ENCODE data around the gene CCDC9. TPM values are rescaled to one million over a fixed set of nuclear protein-coding genes. Genes with fewer than 3 reads are reported as not detected.

Gene CCDC9
- total and polyA plus RNA-seq, 2 of the 13 experiments (the other 11 are each of a cell fraction or from before 2014, with no cell fraction given) = 2.9 to 6.3 TPM

DNA sequence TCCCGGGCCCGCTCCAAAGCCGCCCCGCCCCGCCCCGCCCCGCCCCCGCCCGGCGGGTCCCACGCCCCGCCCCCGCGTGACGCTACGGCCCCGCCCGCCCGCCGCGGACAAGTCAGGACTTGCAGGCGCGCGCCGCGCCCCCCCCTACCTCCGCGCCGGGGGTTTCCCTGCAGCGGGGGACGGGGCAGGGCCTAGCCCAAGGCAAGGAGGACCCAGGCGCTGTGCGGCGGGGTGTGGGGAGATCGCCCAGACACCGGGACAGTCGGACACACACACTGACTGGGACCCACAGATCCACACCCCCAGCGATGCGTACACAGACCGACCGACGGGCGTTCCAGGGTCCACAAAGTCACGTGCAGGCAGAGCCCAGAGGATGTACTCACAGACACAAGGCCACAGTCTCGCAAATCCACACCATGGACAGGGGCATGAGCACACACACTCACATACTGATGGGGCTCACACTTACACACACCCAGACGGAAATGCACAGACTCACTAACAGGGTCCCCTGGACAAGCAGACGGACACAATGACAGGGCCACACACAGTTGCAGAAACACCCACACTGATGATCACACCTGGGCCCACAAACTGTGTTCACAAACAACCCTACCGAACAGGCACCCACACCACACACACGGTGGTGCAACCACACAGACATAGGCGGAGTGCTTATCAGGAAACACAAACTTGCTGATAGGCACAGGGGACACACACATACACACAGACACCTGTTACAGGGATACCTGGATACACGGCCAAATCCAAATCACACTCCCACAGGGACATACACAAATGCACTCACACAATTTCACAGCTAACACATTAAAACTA, 24.9 kb upstream of the CCDC9 start (continued):
- TF ChIP-seq, protein P1, sequence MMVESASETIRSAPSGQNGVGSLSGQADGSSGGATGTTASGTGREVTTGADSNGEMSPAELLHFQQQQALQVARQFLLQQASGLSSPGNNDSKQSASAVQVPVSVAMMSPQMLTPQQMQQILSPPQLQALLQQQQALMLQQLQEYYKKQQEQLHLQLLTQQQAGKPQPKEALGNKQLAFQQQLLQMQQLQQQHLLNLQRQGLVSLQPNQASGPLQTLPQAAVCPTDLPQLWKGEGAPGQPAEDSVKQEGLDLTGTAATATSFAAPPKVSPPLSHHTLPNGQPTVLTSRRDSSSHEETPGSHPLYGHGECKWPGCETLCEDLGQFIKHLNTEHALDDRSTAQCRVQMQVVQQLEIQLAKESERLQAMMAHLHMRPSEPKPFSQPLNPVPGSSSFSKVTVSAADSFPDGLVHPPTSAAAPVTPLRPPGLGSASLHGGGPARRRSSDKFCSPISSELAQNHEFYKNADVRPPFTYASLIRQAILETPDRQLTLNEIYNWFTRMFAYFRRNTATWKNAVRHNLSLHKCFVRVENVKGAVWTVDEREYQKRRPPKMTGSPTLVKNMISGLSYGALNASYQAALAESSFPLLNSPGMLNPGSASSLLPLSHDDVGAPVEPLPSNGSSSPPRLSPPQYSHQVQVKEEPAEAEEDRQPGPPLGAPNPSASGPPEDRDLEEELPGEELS (CRISPR knock-in tag; IDR thresholded peaks at IDR 0.05) = peak; percentile 71; the same call in 1 of the 2 replicates
- TF ChIP-seq ZNF253 (CRISPR knock-in tag; IDR thresholded peaks at IDR 0.05; ENCODE audit: borderline replicate concordance) (no peak; the same call in 1 of the 2 replicates), PPARG (CRISPR knock-in tag; conservative IDR thresholded peaks at IDR 0.05) (no peak), REL (CRISPR knock-in tag; conservative IDR thresholded peaks at IDR 0.05) (peak; percentile 77), NFRKB (IDR thresholded peaks at IDR 0.05) (no peak), ZNF607 (CRISPR knock-in tag; IDR thresholded peaks at IDR 0.05; ENCODE audit: borderline replicate concordance) (peak; percentile 90), HOXA9 (CRISPR knock-in tag; IDR thresholded peaks at IDR 0.05; ENCODE audit: borderline replicate concordance) (peak; percentile 35; the same call in 1 of the 2 replicates), HNRNPUL1 (IDR thresholded peaks at IDR 0.05; ENCODE audit: low read depth, low read length) (no peak), STAT5B (CRISPR knock-in tag; IDR thresholded peaks at IDR 0.05) (no peak)
- TF ChIP-seq, protein P2, sequence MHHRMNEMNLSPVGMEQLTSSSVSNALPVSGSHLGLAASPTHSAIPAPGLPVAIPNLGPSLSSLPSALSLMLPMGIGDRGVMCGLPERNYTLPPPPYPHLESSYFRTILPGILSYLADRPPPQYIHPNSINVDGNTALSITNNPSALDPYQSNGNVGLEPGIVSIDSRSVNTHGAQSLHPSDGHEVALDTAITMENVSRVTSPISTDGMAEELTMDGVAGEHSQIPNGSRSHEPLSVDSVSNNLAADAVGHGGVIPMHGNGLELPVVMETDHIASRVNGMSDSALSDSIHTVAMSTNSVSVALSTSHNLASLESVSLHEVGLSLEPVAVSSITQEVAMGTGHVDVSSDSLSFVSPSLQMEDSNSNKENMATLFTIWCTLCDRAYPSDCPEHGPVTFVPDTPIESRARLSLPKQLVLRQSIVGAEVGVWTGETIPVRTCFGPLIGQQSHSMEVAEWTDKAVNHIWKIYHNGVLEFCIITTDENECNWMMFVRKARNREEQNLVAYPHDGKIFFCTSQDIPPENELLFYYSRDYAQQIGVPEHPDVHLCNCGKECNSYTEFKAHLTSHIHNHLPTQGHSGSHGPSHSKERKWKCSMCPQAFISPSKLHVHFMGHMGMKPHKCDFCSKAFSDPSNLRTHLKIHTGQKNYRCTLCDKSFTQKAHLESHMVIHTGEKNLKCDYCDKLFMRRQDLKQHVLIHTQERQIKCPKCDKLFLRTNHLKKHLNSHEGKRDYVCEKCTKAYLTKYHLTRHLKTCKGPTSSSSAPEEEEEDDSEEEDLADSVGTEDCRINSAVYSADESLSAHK (CRISPR knock-in tag; IDR thresholded peaks at IDR 0.05; ENCODE audit: borderline replicate concordance) = no peak
- TF ChIP-seq, protein P3, sequence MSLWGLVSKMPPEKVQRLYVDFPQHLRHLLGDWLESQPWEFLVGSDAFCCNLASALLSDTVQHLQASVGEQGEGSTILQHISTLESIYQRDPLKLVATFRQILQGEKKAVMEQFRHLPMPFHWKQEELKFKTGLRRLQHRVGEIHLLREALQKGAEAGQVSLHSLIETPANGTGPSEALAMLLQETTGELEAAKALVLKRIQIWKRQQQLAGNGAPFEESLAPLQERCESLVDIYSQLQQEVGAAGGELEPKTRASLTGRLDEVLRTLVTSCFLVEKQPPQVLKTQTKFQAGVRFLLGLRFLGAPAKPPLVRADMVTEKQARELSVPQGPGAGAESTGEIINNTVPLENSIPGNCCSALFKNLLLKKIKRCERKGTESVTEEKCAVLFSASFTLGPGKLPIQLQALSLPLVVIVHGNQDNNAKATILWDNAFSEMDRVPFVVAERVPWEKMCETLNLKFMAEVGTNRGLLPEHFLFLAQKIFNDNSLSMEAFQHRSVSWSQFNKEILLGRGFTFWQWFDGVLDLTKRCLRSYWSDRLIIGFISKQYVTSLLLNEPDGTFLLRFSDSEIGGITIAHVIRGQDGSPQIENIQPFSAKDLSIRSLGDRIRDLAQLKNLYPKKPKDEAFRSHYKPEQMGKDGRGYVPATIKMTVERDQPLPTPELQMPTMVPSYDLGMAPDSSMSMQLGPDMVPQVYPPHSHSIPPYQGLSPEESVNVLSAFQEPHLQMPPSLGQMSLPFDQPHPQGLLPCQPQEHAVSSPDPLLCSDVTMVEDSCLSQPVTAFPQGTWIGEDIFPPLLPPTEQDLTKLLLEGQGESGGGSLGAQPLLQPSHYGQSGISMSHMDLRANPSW (CRISPR knock-in tag; IDR thresholded peaks at IDR 0.05; ENCODE audit: borderline replicate concordance) = no peak
- TF ChIP-seq, protein P4, sequence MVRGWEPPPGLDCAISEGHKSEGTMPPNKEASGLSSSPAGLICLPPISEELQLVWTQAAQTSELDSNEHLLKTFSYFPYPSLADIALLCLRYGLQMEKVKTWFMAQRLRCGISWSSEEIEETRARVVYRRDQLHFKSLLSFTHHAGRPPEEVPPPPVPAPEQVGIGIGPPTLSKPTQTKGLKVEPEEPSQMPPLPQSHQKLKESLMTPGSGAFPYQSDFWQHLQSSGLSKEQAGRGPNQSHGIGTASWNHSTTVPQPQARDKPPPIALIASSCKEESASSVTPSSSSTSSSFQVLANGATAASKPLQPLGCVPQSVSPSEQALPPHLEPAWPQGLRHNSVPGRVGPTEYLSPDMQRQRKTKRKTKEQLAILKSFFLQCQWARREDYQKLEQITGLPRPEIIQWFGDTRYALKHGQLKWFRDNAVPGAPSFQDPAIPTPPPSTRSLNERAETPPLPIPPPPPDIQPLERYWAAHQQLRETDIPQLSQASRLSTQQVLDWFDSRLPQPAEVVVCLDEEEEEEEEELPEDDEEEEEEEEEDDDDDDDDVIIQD (CRISPR knock-in tag; IDR thresholded peaks at IDR 0.05; ENCODE audit: low read depth) = no peak
- TF ChIP-seq, protein P5, sequence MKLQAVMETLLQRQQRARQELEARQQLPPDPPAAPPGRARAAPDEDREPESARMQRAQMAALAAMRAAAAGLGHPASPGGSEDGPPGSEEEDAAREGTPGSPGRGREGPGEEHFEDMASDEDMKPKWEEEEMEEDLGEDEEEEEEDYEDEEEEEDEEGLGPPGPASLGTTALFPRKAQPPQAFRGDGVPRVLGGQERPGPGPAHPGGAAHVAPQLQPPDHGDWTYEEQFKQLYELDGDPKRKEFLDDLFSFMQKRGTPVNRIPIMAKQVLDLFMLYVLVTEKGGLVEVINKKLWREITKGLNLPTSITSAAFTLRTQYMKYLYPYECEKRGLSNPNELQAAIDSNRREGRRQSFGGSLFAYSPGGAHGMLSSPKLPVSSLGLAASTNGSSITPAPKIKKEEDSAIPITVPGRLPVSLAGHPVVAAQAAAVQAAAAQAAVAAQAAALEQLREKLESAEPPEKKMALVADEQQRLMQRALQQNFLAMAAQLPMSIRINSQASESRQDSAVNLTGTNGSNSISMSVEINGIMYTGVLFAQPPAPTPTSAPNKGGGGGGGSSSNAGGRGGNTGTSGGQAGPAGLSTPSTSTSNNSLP (IDR thresholded peaks at IDR 0.05; ENCODE audit: low read depth, low read length) = no peak
- TF ChIP-seq, protein P6, sequence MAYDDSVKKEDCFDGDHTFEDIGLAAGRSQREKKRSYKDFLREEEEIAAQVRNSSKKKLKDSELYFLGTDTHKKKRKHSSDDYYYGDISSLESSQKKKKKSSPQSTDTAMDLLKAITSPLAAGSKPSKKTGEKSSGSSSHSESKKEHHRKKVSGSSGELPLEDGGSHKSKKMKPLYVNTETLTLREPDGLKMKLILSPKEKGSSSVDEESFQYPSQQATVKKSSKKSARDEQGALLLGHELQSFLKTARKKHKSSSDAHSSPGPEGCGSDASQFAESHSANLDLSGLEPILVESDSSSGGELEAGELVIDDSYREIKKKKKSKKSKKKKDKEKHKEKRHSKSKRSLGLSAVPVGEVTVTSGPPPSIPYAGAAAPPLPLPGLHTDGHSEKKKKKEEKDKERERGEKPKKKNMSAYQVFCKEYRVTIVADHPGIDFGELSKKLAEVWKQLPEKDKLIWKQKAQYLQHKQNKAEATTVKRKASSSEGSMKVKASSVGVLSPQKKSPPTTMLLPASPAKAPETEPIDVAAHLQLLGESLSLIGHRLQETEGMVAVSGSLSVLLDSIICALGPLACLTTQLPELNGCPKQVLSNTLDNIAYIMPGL (CRISPR knock-in tag; IDR thresholded peaks at IDR 0.05; ENCODE audit: borderline replicate concordance in 1 of 2, low read depth in 1 of 2) = 0 out of 4 replicates have a peak, but pooled peaks of 1 of the 2 experiments have one; percentile 49
